IPS DF 6.9 (cell line): ENCODE results near the gene DDX41.

Source experiments
- DNase-seq: peaks from one replicate; pipeline ENCODE4 v3.0.0-alpha.2; 2013; ENCODE audit warnings: low read depth, low spot score
- H3K27ac ChIP-seq: one replicate; pipeline ENCODE4 v1.5.1; 2013; ENCODE audit warnings: low read length, control low read depth
- H3K27me3 ChIP-seq: 2 replicates; pipeline ENCODE4 v1.6.1; 2013; ENCODE audit warnings: mild to moderate bottlenecking, low read length; ENCODE audit not compliant: control insufficient read depth, insufficient read depth
- H3K36me3 ChIP-seq: 2 replicates; pipeline ENCODE4 v1.6.1; 2013; ENCODE audit warnings: low read length; ENCODE audit not compliant: control insufficient read depth, insufficient read depth
- H3K4me1 ChIP-seq: 2 replicates; pipeline ENCODE4 v1.6.1; 2013; ENCODE audit warnings: low read length; ENCODE audit not compliant: control insufficient read depth, insufficient read depth
- H3K4me3 ChIP-seq: 2 replicates; pipeline ENCODE4 v1.5.1; 2013; ENCODE audit warnings: mild to moderate bottlenecking, low read length
- H3K9me3 ChIP-seq: 2 replicates; pipeline ENCODE4 v1.6.1; 2013; ENCODE audit warnings: low read length, inconsistent platforms; ENCODE audit not compliant: control insufficient read depth, insufficient read depth
- WGBS: extraction: QIAGEN DNeasy Blood & Tissue Kit; methylation state at CpG from one replicate; pipeline ENCODE4 v1.1.7; 2013; ENCODE audit warnings: mixed read lengths, missing lambda C conversion rate; ENCODE audit not compliant: insufficient read length, insufficient coverage; 5-methylcytosine and 5-hydroxymethylcytosine counted together

Gene DDX41

GRCh38 chr5:177512736-177513380, 3.9 kb downstream of the DDX41 start:
- Histone ChIP-seq H3K27me3 (no peaks in the 10 kb centered on the region), H3K4me3 (no peak overlapping the region), H3K36me3 (peaks cover 56% of the 10 kb centered on the region), H3K9me3 (no peaks in the 10 kb centered on the region), H3K27ac (no peak overlapping the region), H3K4me1 (peaks cover 12% of the 10 kb centered on the region)
- DNase-seq = no peak
- no CpG with 5 or more reads among the region's 16 CpGs for WGBS

GRCh38 chr5:177511796-177512675, 4.7 kb downstream of the DDX41 start:
- H3K36me3 ChIP-seq = peaks cover 56% of the 10 kb centered on the region
- H3K27ac ChIP-seq = no peak overlapping the region
- no peaks in the 10 kb centered on the region for H3K9me3 ChIP-seq
- H3K27me3 ChIP-seq = no peaks in the 10 kb centered on the region
- whole genome bisulfite sequencing = no CpG with 5 or more reads among the region's 34 CpGs
- DNase-seq = no peak
- no peak overlapping the region for H3K4me3 ChIP-seq
- H3K4me1 ChIP-seq = peaks cover 12% of the 10 kb centered on the region

- H3K36me3 ChIP-seq = peaks cover 56% of the 10 kb centered on the region
- H3K27ac ChIP-seq = no peak overlapping the region
- no peaks in the 10 kb centered on the region for H3K9me3 ChIP-seq
- no peaks in the 10 kb centered on the region for H3K27me3 ChIP-seq
- peaks cover 12% of the 10 kb centered on the region for H3K4me1 ChIP-seq
- no CpG with 5 or more reads among the region's 5 CpGs for WGBS
- no peak overlapping the region for H3K4me3 ChIP-seq
- no peak for DNase-seq
Observed at GRCh38 chr5:177511181-177511580, 5.6 kb downstream of the DDX41 start.

- no peaks in the 10 kb centered on the region for H3K27me3 ChIP-seq
- WGBS = no CpG with 5 or more reads among the region's 15 CpGs
- no peak for DNase-seq
- no peak overlapping the region for H3K27ac ChIP-seq
- H3K9me3 ChIP-seq = no peaks in the 10 kb centered on the region
- no peak overlapping the region for H3K4me3 ChIP-seq
- peaks cover 53% of the 10 kb centered on the region for H3K36me3 ChIP-seq
- peaks cover 12% of the 10 kb centered on the region for H3K4me1 ChIP-seq
Observed at GRCh38 chr5:177510567-177511053, 6.2 kb downstream of the DDX41 start.

- peaks cover 47% of the 10 kb centered on the region for H3K36me3 ChIP-seq
- no peak for DNase-seq
- no peaks in the 10 kb centered on the region for H3K27me3 ChIP-seq
- H3K9me3 ChIP-seq = no peaks in the 10 kb centered on the region
- no peak overlapping the region for H3K27ac ChIP-seq
- WGBS = no CpG with 5 or more reads among the region's 11 CpGs
- no peak overlapping the region for H3K4me3 ChIP-seq
- H3K4me1 ChIP-seq = peaks cover 12% of the 10 kb centered on the region
Observed at GRCh38 chr5:177509991-177510566, 6.7 kb downstream of the DDX41 start.

- Histone ChIP-seq H3K27ac (no peak within 1 kb of the TSS), H3K27me3 (no peaks in the 10 kb centered on the region), H3K4me3 (no peak within 1 kb of the TSS), H3K9me3 (no peaks in the 10 kb centered on the region), H3K36me3 (peaks cover 44% of the 10 kb centered on the region), H3K4me1 (peaks cover 12% of the 10 kb centered on the region)
- no CpG with 5 or more reads among the region's 20 CpGs for WGBS
- DNase-seq = no peak
Observed at GRCh38 chr5:177509381-177509951, 7.3 kb downstream of the DDX41 start, which contains the start of gene DOK3. Gene DOK3, minus strand, starts transcription at chr5:177509826. Its CDS starts 286 bp downstream, at chr5:177509540.

- no peak overlapping the region for H3K27ac ChIP-seq
- no peaks in the 10 kb centered on the region for H3K27me3 ChIP-seq
- no peak overlapping the region for H3K4me3 ChIP-seq
- peaks cover 43% of the 10 kb centered on the region for H3K36me3 ChIP-seq
- H3K4me1 ChIP-seq = peaks cover 12% of the 10 kb centered on the region
- WGBS = no CpG with 5 or more reads among the region's 8 CpGs
- DNase-seq = no peak
- H3K9me3 ChIP-seq = no peaks in the 10 kb centered on the region
Observed at GRCh38 chr5:177508837-177509236, 7.9 kb downstream of the DDX41 start.

- no CpG with 5 or more reads among the region's 26 CpGs for WGBS
- Histone ChIP-seq H3K9me3 (no peaks in the 10 kb centered on the region), H3K4me1 (peaks cover 12% of the 10 kb centered on the region), H3K36me3 (peaks cover 37% of the 10 kb centered on the region), H3K27ac (no peak overlapping the region), H3K4me3 (no peak overlapping the region), H3K27me3 (no peaks in the 10 kb centered on the region)
- DNase-seq = no peak
Observed at GRCh38 chr5:177508221-177508611, 8.5 kb downstream of the DDX41 start.

- Histone ChIP-seq H3K27me3 (no peaks in the 10 kb centered on the region), H3K4me1 (peaks cover 12% of the 10 kb centered on the region), H3K27ac (no peak overlapping the region), H3K4me3 (no peak overlapping the region), H3K36me3 (peaks cover 32% of the 10 kb centered on the region), H3K9me3 (no peaks in the 10 kb centered on the region)
- DNase-seq = no peak
- WGBS = no CpG with 5 or more reads among the region's 17 CpGs
Observed at GRCh38 chr5:177507596-177508220, 9.1 kb downstream of the DDX41 start.

GRCh38 chr5:177507165-177507564, 9.6 kb downstream of the DDX41 start:
- Histone ChIP-seq H3K27me3 (no peaks in the 10 kb centered on the region), H3K36me3 (peaks cover 26% of the 10 kb centered on the region), H3K27ac (no peak overlapping the region), H3K4me3 (no peak overlapping the region), H3K4me1 (peaks cover 12% of the 10 kb centered on the region), H3K9me3 (no peaks in the 10 kb centered on the region)
- no peak for DNase-seq
- no CpG with 5 or more reads among the region's 9 CpGs for WGBS
